Raji (cell line): ENCODE results near the gene ABCB8.

Experiments
- POLR2A ChIP-seq: IDR thresholded peaks from 2 replicates; pipeline ENCODE4 v1.6.1; 2011; ENCODE audit warnings: low read depth, low read length, control low read depth; ENCODE audit not compliant: insufficient read depth

The ABCB8 gene

GRCh38 chr7:151008143-151008510 is 20.1 kb upstream of the ABCB8 start:
- TF ChIP-seq POLR2A, result no peak

GRCh38 chr7:151008511-151009323 is 19.5 kb upstream of the ABCB8 start:
- peak; percentile 73; the same call in 1 of the 2 replicates for TF ChIP-seq POLR2A

- no peak for TF ChIP-seq POLR2A
Observed at GRCh38 chr7:151009327-151010036, 18.8 kb upstream of the ABCB8 start.

GRCh38 chr7:151010037-151010306 is 18.3 kb upstream of the ABCB8 start:
- no peak for TF ChIP-seq POLR2A

- TF ChIP-seq POLR2A, result no peak
Observed at GRCh38 chr7:151010307-151011096, 17.7 kb upstream of the ABCB8 start.

- TF ChIP-seq POLR2A, result no peak
Observed at GRCh38 chr7:151011097-151011409, 17.2 kb upstream of the ABCB8 start.

GRCh38 chr7:151012031-151012692 is 16.1 kb upstream of the ABCB8 start:
- no peak for TF ChIP-seq POLR2A

- no peak for TF ChIP-seq POLR2A
Observed at GRCh38 chr7:151012911-151013347, 15.3 kb upstream of the ABCB8 start.

- no peak for TF ChIP-seq POLR2A
Observed at GRCh38 chr7:151013356-151013732, 14.9 kb upstream of the ABCB8 start.

GRCh38 chr7:151013733-151014497 is 14.3 kb upstream of the ABCB8 start:
- no peak for TF ChIP-seq POLR2A

GRCh38 chr7:151014950-151015349 is 13.3 kb upstream of the ABCB8 start:
- TF ChIP-seq POLR2A, result no peak

- 0 out of 2 replicates have a peak, but pooled peaks have one; percentile 1 for TF ChIP-seq POLR2A
Observed at GRCh38 chr7:151015967-151016366, 12.3 kb upstream of the ABCB8 start.

GRCh38 chr7:151016505-151016904 is 11.7 kb upstream of the ABCB8 start:
- TF ChIP-seq POLR2A, result no peak

- TF ChIP-seq POLR2A, result no peak
Observed at GRCh38 chr7:151016942-151017341, 11.3 kb upstream of the ABCB8 start.

- no peak for TF ChIP-seq POLR2A
Observed at GRCh38 chr7:151017370-151017952, 10.8 kb upstream of the ABCB8 start.

- TF ChIP-seq POLR2A, result 0 out of 2 replicates have a peak, but pooled peaks have one; percentile 26
Observed at GRCh38 chr7:151017953-151018420, 10.3 kb upstream of the ABCB8 start.
